CD14-positive monocyte (primary cell): Measurements from ENCODE around the gene LRRC8C. TPM values are rescaled to one million over a fixed set of nuclear protein-coding genes. Genes with fewer than 3 reads are reported as not detected.

Source experiments
- DNase-seq, 3 donors: peaks; one replicate each; pipeline ENCODE4 v3.0.0-alpha.2; 2011 to 2022
- H2AFZ ChIP-seq: 2 replicates; pipeline ENCODE4 v1.6.0; 2012; ENCODE audit warnings: mild to moderate bottlenecking, low read depth, low read length, inconsistent platforms; ENCODE audit not compliant: insufficient read depth, poor library complexity, severe bottlenecking
- H3K27ac ChIP-seq, 2 donors: 1 replicate in 1 of 2; 2 replicates in 1 of 2; pipeline ENCODE4 v1.5.1; 2012 to 2013; ENCODE audit warnings: low read length in 2 of 2, control low read depth in 1 of 2, inconsistent platforms in 1 of 2, low read depth in 1 of 2, mild to moderate bottlenecking in 1 of 2
- H3K27me3 ChIP-seq, 2 donors: one replicate each; pipeline versions ENCODE4 v1.6.0 to v1.6.1; 2011 to 2013; ENCODE audit warnings: low read length in 2 of 2; ENCODE audit not compliant: control insufficient read depth in 2 of 2, insufficient read depth in 2 of 2
- H3K36me3 ChIP-seq, 2 donors: replicated peaks in 1 of 2; 1 replicate in 1 of 2; 2 replicates in 1 of 2; pipeline versions ENCODE4 v1.5.1 to v1.6.1; 2012 to 2013; ENCODE audit warnings: low read length in 2 of 2, control low read depth in 1 of 2, inconsistent platforms in 1 of 2, mild to moderate bottlenecking in 1 of 2; ENCODE audit not compliant: insufficient read depth in 2 of 2, control insufficient read depth in 1 of 2
- H3K4me1 ChIP-seq, 2 donors: 1 replicate in 1 of 2; 2 replicates in 1 of 2; pipeline versions ENCODE4 v1.5.1 to v1.6.1; 2012 to 2013; ENCODE audit warnings: low read length in 2 of 2, control low read depth in 1 of 2, inconsistent platforms in 1 of 2, mild to moderate bottlenecking in 1 of 2, moderate library complexity in 1 of 2; ENCODE audit not compliant: insufficient read depth in 2 of 2, control insufficient read depth in 1 of 2
- H3K4me2 ChIP-seq: replicated peaks from 2 replicates; pipeline ENCODE3; 2012; ENCODE audit warnings: low read length, moderate library complexity, mild to moderate bottlenecking; ENCODE audit not compliant: poor library complexity, severe bottlenecking; ENCODE audit errors: extremely low read depth
- H3K4me3 ChIP-seq, 3 experiments: fragments of 200-600 bp in 1 of 3; sonication (generic) in 1 of 3; replicated peaks in 1 of 3; 1 replicate in 2 of 3; 2 replicates in 1 of 3; pipeline ENCODE4 v1.5.1; 2011 to 2013; ENCODE audit warnings: low read length in 3 of 3, mild to moderate bottlenecking in 3 of 3, control low read depth in 2 of 3, low read depth in 2 of 3, inconsistent platforms in 1 of 3, moderate library complexity in 1 of 3
- H3K79me2 ChIP-seq: 2 replicates; pipeline ENCODE4 v1.6.0; 2012; ENCODE audit warnings: mild to moderate bottlenecking, control low read depth, inconsistent platforms, low read length, moderate library complexity; ENCODE audit not compliant: insufficient read depth
- H3K9ac ChIP-seq: 2 replicates; pipeline ENCODE4 v1.6.0; 2017; ENCODE audit warnings: low read length, mild to moderate bottlenecking; ENCODE audit not compliant: insufficient read depth, poor library complexity, severe bottlenecking
- H3K9me3 ChIP-seq, 2 donors: replicated peaks in 1 of 2; 1 replicate in 1 of 2; 2 replicates in 1 of 2; pipeline versions ENCODE4 v1.5.1 to v1.6.1; 2012 to 2013; ENCODE audit warnings: low read length in 2 of 2, control low read depth in 1 of 2; ENCODE audit not compliant: control insufficient read depth in 1 of 2, insufficient read depth in 1 of 2
- H4K20me1 ChIP-seq: 2 replicates; pipeline ENCODE4 v1.6.0; 2012; ENCODE audit warnings: mild to moderate bottlenecking, low read length, control low read depth, moderate library complexity; ENCODE audit not compliant: insufficient read depth
- H3K27ac Mint-ChIP-seq, 7 donors: one replicate each; pipeline ENCODE4 v1.8.0; 2020; ENCODE audit warnings: mild to moderate bottlenecking in 7 of 7, mixed read lengths in 7 of 7, moderate library complexity in 6 of 7, inconsistent platforms in 2 of 7
- H3K27me3 Mint-ChIP-seq, 3 donors: one replicate each; pipeline ENCODE4 v1.8.0; 2021 to 2022; ENCODE audit warnings: low read depth in 3 of 3, mild to moderate bottlenecking in 3 of 3, mixed read lengths in 3 of 3, moderate library complexity in 3 of 3, inconsistent platforms in 1 of 3
- H3K36me3 Mint-ChIP-seq, 2 donors: one replicate each; pipeline ENCODE4 v1.8.0; 2020; ENCODE audit warnings: mixed read lengths in 2 of 2, inconsistent platforms in 1 of 2, mild to moderate bottlenecking in 1 of 2
- H3K4me1 Mint-ChIP-seq: one replicate; pipeline ENCODE4 v1.8.0; 2020; ENCODE audit warnings: mild to moderate bottlenecking, mixed read lengths
- H3K4me3 Mint-ChIP-seq, 2 donors: one replicate each; pipeline ENCODE4 v1.8.0; 2020; ENCODE audit warnings: mild to moderate bottlenecking in 2 of 2, mixed read lengths in 2 of 2, moderate library complexity in 1 of 2
- H3K9me3 Mint-ChIP-seq, 7 donors: one replicate each; pipeline ENCODE4 v1.8.0; 2020 to 2022; ENCODE audit warnings: mixed read lengths in 7 of 7, mild to moderate bottlenecking in 6 of 7, moderate library complexity in 6 of 7, inconsistent platforms in 2 of 7
- WGBS: methylation state at CpG from one replicate; pipeline ENCODE4 v1.1.5; 2013; ENCODE audit warnings: missing lambda C conversion rate; ENCODE audit not compliant: insufficient coverage; 5-methylcytosine and 5-hydroxymethylcytosine counted together
- intact Hi-C, 2 donors: fragments of 100-400 bp; cut with micrococcal nuclease; formaldehyde crosslinking; loops; one replicate each; pipeline versions ENCODE4 v1.15.0 to v1.15.1; 2023
- polyA plus RNA-seq, 3 donors: library from polyadenylated mRNA; depleted of rRNA in 1 of 3; unstranded in 2 of 3; stranded (reverse) in 1 of 3; fragments of 300-500 nt in 2 of 3; fragments of >200 nt in 1 of 3; fragmentation: Illumina TruSeq in 2 of 3; gene quantifications; 1 replicate in 2 of 3; 2 replicates in 1 of 3; pipeline ENCODE4 v1.2.3, GENCODE V29; 2012 to 2021
- small RNA-seq: library from RNA; depleted of rRNA; stranded (forward); fragments of <200 nt; gene quantifications from one replicate; pipeline ENCODE3, GENCODE V24; 2012; ENCODE audit warnings: low read depth; ENCODE audit not compliant: insufficient read length
- TF ChIP-seq, protein P1 (sequence below): fragments of 200-600 bp; IDR thresholded peaks from one replicate; pipeline ENCODE4 v1.8.0; 2022; ENCODE audit warnings: antibody characterized with exemption, mild to moderate bottlenecking

Gene LRRC8C
- polyA plus RNA-seq, 3 donors, result 13.0 to 18.6 (median 16.3) TPM

GRCh38 chr1:89765774-89766173, 132.9 kb downstream of the LRRC8C start:
- Mint-ChIP-seq H3K27ac (no peak overlapping the region), H3K4me3 (no peak overlapping the region), H3K36me3 (peaks cover 0 to 1% of the 10 kb centered on the region in 2 donors), H3K27me3 (peaks cover 0 to 5% (median 3%) of the 10 kb centered on the region in 3 donors), H3K4me1 (peaks cover 28% of the 10 kb centered on the region), H3K9me3 (no peaks in the 10 kb centered on the region)
- intact Hi-C loops, result loop anchor here in 1 of 2 donors (10.0 kb wide), 1 partner anchor 281 kb away; no protein-coding TSS in a partner anchor
- H3K27me3 ChIP-seq, result no peaks in the 10 kb centered on the region
- no peaks in the 10 kb centered on the region for H3K9me3 ChIP-seq
- no peak overlapping the region for H2AFZ ChIP-seq
- no peaks in the 10 kb centered on the region for H3K36me3 ChIP-seq
- no peak for DNase-seq
- no peak overlapping the region for H3K9ac ChIP-seq
- H4K20me1 ChIP-seq, result no peaks in the 10 kb centered on the region
- no peak overlapping the region for H3K4me3 ChIP-seq
- no peak overlapping the region for H3K4me2 ChIP-seq
- peaks cover 24 to 29% of the 10 kb centered on the region in 2 donors for H3K4me1 ChIP-seq
- H3K27ac ChIP-seq, result no peak overlapping the region
- peaks cover 11% of the 10 kb centered on the region for H3K79me2 ChIP-seq
- TF ChIP-seq, protein P1, sequence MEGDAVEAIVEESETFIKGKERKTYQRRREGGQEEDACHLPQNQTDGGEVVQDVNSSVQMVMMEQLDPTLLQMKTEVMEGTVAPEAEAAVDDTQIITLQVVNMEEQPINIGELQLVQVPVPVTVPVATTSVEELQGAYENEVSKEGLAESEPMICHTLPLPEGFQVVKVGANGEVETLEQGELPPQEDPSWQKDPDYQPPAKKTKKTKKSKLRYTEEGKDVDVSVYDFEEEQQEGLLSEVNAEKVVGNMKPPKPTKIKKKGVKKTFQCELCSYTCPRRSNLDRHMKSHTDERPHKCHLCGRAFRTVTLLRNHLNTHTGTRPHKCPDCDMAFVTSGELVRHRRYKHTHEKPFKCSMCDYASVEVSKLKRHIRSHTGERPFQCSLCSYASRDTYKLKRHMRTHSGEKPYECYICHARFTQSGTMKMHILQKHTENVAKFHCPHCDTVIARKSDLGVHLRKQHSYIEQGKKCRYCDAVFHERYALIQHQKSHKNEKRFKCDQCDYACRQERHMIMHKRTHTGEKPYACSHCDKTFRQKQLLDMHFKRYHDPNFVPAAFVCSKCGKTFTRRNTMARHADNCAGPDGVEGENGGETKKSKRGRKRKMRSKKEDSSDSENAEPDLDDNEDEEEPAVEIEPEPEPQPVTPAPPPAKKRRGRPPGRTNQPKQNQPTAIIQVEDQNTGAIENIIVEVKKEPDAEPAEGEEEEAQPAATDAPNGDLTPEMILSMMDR, result no peak
- no CpG with 5 or more reads among the region's 1 CpG for WGBS

- Mint-ChIP-seq H3K27me3 (peaks cover 0 to 5% (median 2%) of the 10 kb centered on the region in 3 donors), H3K4me1 (peaks cover 17% of the 10 kb centered on the region), H3K36me3 (peaks cover 0 to 1% of the 10 kb centered on the region in 2 donors), H3K4me3 (no peak overlapping the region), H3K9me3 (no peaks in the 10 kb centered on the region), H3K27ac (no peak overlapping the region)
- Histone ChIP-seq H2AFZ (no peak overlapping the region), H3K4me1 (peaks cover 11 to 14% of the 10 kb centered on the region in 2 donors), H3K9me3 (no peaks in the 10 kb centered on the region), H3K27ac (no peak overlapping the region), H3K9ac (no peak overlapping the region), H3K27me3 (no peaks in the 10 kb centered on the region), H3K36me3 (no peaks in the 10 kb centered on the region), H3K4me2 (no peak overlapping the region), H3K79me2 (peaks cover under 1% of the 10 kb centered on the region), H4K20me1 (no peaks in the 10 kb centered on the region), H3K4me3 (no peak overlapping the region)
- TF ChIP-seq, protein P1, result no peak
- WGBS, result no CpG with 5 or more reads among the region's 1 CpG
- intact Hi-C loops, result loop anchor here in 1 of 2 donors (10.0 kb wide), 1 partner anchor 283 kb away; no protein-coding TSS in a partner anchor
- no peak for DNase-seq
Observed at GRCh38 chr1:89767618-89768017, 134.7 kb downstream of the LRRC8C start.

Small RNA genes lying within 50 kb of the gene (small RNA-seq; reads per million reads assigned to genes)
- gene AC093423.1, result not detected

Other genes starting within 250 kb of the LRRC8C start
- 1 to 10 TPM; 4.5 to 9.1 (median 7.9) TPM for gene LRRC8B, start 108.3 kb upstream of the LRRC8C start, polyA plus RNA-seq
- 10 to 100 TPM; 28.0 to 43.8 (median 42.9) TPM for gene LRRC8D, start 187.9 kb downstream of the LRRC8C start, polyA plus RNA-seq